GOT3 (cell line): ENCODE measurements around the gene MYBBP1A.

ENCODE experiments used
- DNase-seq: peaks from one replicate; lab custom pipeline; 2025; ENCODE audit warnings: mixed read lengths; lab: John Stamatoyannopoulos, UW

MYBBP1A gene

DNA sequence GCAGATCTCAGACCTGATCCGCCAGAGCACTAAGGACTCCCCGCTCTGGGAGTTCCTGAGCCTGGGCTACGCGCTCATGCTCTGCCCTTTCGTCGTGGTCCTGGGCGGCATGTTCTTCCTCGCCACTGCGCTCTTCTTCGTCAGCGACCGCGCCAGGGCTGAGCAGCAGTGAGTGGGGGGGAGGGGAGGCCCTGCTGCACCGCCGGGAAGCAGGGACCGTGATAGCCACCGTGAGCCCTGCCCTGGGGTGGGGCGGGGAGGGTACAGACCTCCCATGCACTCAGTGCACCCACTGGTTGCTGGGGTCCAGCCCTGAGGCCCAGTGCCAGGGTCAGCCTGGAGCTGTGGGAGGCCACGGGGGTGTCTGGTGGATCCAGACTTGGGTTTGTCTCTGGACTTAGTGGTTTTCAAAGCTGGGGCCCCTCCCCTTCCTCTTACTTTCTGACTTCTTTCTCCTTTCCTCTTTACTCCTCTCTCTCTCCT is 18.9 kb downstream of the MYBBP1A start:
- DNase-seq = no peak

DNA sequence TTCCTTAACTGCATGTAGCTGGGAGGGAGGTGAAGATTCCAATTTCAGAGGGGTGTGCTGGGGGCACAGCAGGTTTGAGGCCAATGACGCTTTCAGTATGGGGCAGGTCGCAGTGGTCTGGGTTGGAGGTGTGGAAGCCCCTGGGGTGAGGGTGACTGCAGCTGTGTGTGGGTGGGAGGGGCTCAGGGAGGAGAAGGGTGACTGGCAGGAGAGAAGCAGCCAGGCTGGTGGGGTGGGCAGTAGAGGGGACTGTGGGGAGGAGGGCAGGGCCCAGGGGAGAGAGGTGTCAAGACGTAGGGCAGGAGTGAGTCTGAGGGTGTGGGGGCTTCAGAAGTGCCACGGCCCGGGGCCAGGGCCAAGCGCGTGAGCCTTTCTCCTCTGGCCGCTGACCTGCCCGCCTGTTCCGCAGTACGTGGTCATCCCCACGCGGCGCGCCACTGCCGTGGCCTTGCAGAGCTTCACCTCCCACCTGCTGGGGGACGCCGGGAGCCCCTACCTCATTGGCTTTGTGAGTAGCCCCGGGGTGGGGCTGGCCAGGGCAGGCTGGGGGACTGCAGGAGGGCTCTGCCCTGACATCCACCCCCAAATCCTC is 19.4 kb downstream of the MYBBP1A start:
- no peak for DNase-seq

GRCh38 chr17:4534928-4535666 is 20.1 kb downstream of the MYBBP1A start:
- no peak for DNase-seq

GRCh38 chr17:4534515-4534914 is 20.7 kb downstream of the MYBBP1A start:
- no peak for DNase-seq

DNA sequence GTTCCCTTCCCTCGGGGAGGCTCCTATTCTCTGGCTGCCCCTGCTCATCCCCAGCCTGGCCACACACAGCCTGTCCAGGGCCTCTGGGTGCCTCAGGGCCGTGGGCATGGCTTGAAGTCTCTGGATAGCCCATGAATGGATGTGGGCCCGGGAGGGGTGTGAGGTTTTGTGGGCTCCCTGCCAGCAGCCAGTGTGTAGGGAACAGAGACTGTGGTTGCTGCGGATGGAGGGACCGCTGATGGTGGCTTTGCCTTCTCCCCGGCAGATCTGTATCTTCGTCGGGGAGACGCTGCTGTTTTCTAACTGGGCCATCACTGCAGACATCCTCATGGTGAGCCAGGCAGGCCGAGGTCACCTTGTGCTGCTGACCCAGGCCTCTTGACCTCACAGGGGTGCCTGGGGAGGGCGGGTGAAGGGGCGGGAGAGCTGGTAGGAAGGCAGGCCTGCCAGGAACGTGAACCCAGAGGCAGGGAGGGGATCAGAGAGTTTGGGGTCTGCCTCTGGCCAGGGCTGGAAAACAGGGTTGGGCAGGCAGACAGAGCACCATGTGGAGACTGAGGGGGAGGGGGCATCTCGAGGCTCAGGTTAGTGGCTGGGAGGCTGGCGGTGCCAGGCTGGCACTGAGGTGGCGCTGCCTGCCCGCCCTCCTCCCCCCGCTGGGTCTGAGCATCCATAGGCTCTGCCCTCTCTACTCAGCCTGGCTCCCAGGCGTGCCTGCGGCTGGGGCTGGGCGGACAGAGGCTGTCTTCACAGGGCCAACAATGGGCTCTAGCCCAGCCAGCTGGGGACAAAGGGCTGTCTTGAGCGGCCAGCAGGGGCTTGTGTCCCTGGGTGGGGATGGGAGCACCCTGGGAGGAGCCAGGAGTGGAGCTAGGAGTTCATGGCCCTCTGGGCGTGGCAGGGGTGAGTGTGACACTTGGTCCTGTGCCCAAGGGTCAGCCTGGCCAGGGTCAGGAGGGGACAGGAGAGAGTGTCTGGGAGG is 21.4 kb downstream of the MYBBP1A start:
- no peak for DNase-seq

- no peak for DNase-seq
Observed at GRCh38 chr17:4532860-4533522, 22.2 kb downstream of the MYBBP1A start.

DNA sequence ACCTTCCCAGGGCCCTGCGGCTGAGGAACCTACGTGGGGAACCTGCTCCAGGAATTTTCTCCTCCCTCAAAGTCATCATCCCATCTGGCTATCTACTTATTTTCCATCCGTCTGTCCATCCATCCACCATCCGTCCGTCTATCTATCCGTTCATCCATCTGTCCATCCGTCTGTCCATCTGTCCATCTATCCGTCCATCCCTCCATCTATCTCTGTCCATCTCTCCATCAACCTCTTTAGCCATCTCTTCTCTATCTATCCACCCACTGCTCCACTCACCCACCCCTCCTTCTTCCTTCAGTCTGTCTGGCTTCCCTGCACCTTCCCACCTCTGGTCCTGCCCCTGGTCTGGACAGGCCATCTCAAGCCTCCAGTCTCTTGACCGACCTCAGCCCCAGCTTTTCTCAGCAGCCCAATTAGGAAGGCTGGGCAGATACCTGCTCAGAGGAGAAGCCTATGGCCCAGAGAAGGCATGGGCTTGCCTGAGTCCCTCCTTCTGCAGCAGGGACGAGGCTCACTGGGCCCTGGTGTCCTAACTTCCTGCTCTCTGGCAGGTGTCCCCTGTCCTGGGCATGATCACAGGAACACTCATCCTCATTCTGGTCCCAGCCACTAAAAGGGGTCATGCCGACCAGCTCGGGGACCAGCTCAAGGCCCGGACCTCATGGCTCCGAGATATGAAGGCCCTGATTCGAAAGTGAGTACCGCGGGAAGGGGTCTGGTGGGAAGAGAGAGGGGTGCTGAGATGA is 23.0 kb downstream of the MYBBP1A start:
- DNase-seq = no peak

DNA sequence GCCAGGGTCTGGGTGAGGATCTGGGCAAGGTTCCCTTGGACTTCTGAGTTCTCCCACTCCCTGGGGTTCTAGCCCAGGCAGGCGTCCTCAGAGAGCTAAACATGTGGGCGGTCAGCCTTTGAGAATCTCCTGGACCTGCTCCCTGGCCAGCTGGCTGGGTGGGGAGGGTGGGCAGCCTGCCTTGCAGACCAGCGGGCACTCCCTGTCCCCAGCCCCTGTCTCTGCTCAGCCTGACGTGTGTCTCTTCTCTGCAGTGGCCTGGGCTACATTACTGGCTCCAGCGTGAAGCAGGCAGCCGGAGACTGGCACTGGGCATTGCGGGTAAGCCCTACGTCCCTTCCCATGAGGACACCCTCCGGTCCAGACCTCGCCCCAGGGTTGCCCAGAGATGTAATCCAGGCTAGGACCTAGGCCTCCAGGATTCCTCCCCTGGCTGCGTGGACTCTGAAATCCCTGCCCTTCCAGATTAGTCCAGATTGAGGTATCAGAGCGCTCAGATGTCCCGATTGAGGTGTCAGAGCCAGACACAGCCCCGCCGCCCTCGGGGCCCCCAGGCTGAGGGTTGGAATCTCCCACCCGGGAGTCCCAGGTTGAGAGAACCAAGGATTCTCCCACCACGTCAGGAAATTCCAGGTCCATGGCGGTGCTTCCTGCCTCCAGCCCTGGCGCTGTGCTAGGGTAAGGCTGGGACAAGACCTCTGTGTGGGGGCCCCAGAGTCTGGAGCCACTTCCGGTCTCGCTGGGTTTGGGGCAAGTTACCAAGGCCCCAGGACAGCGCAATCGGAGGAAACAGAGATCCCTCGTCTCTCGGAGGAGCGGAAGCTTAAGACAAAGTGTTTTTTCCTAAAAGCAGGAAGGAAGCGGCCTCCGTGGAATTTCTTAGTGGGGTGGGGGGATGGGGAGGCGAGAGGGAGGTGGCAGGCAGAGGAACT is 24.1 kb downstream of the MYBBP1A start:
- no peak for DNase-seq

DNA sequence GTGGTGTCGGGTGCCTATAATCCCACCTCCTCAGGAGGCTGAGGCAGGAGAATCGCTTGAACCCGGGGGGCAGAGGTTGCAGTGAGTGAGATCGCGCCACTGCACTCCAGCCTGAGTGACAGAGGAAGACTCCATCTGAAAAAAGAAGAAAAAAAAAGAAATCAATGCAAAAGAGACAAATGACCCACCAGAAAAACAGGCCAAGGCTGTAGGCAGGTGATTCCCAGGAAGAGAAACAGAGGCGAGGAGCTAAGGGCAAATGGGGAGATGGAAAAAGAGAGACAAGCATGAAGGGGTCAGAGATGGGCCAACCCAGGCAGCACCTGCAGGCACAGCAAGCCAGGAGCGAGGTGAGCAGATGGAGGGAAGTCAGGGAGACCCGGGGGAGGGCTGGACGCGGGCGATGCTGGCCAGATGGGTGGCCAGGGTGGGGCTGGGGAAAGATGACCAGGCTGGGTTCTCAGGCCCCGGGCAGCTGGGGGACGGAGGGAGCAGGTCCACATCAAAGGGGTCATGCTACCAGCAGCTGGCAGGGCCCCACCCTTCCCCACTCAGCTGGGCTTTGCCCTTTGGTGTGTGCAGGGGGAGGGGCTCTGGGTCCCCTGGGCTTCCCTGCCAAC is 25.5 kb downstream of the MYBBP1A start:
- DNase-seq = no peak

- DNase-seq = no peak
Observed at GRCh38 chr17:4527566-4528125, 27.5 kb downstream of the MYBBP1A start.

DNA sequence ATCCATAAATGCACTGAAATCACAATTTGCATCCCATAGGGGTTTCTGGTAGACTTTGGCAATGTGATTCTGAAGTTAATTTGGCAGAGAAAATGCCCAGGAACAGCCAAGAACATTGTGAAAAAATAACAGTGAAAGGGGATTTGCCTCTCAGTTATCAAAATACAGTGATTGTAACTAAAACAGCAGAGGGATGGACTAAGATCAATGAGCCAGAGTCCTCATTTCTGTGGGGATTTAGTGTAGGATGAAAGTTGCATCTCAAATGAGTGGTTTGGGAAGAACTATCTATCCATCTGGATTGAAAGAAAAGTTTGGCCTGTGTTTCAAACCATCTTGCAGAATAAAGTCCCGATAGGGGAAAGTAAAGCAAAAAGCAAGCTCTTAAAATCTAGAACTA is 28.1 kb downstream of the MYBBP1A start:
- no peak for DNase-seq

GRCh38 chr17:4525691-4526397 is 29.3 kb downstream of the MYBBP1A start:
- DNase-seq = no peak

GRCh38 chr17:4523946-4524345 is 31.2 kb downstream of the MYBBP1A start:
- DNase-seq = no peak

DNA sequence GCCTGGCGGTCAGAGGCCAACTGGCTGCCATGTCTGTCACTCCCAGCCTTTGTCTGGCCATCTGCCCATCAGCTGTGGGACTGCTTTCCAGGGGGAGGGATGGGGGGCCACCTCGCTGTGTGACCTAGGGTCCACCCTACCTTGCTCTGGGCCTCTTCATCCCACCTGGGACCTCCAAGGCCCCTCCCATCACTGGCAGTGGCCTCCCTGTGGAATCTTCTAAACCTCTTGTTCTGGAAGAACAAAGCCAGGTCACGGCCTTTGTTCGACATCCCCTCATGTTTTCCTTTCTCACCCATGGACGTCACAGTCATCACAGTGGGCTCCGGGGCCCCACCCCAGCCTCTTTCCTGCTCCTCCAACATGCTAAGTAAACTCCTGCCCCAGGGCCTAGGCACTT is 32.5 kb downstream of the MYBBP1A start:
- DNase-seq = no peak

DNA sequence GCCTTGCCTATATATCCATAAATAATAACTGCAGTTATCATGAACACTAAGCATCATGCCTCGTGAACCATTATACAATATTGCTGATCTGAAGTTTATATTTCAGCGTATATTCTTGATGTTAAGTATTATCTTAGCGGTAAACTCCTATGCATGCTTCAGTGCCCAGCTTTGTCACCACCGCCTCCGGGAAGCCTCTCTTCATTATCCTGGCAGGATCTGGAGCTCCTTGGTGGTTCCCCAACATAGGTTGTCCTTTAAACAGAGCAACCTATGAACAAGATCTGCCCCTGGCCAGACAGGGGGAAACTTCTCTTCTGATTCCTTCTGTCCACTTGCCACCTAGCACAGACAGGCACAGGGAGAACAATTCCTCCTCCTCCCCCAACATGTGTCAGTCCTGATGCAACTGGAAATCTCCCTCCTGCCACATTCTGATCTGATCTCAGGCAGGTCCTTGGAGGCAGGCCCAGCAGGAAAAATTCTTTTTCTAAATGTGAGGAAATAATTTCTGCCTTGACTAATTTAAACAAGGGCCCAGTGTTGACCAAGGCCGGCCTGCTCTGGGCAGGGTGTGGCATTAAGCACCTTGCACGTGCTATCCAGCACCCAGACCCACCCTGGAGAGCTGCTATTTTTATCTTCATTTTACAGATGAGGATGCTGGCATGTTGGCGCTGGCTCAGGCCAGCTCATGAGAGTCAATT is 34.1 kb downstream of the MYBBP1A start:
- DNase-seq = no peak

- no peak for DNase-seq
Observed at GRCh38 chr17:4520060-4520893, 34.9 kb downstream of the MYBBP1A start.

GRCh38 chr17:4519361-4519788 is 35.8 kb downstream of the MYBBP1A start:
- DNase-seq = no peak
